IMR-90 (cell line): ENCODE results near the gene UBE2QL1. TPM values are rescaled to one million over a fixed set of nuclear protein-coding genes. Genes with fewer than 3 reads are reported as not detected.

Experiments used
- ATAC-seq: fragments of 200-7000 bp; cut with Tn5 transposase; 2 replicates; pipeline ENCODE4 v1.9.1; 2020; ENCODE audit warnings: low read depth, mild to moderate bottlenecking, moderate library complexity
- BruUV-seq: library from RNA; stranded (reverse); fragments of 400-500 nt; replicated peaks from 2 replicates; lab custom pipeline; 2021; lab: Mats Ljungman, UMichigan
- CTCF ChIA-PET: fragments of 300-600 bp; formaldehyde crosslinking; extraction: SDS; loops from one replicate; lab custom pipeline; 2021; ENCODE audit warnings: antibody characterized with exemption; lab: Yijun Ruan, JAX
- POLR2A ChIA-PET: fragments of 300-600 bp; sonication (Branson Sonifier 250); formaldehyde crosslinking; loops from one replicate; lab custom pipeline; 2022; ENCODE audit warnings: antibody characterized with exemption; ENCODE audit not compliant: unreplicated experiment; lab: Charles Lee
- DNase-seq: peaks from one replicate; pipeline ENCODE4 v3.0.0; 2013
- H2AFZ ChIP-seq: replicated peaks from 2 replicates; pipeline ENCODE3; 2013; ENCODE audit warnings: low read length, mild to moderate bottlenecking; ENCODE audit not compliant: poor library complexity
- H2AK5ac ChIP-seq: 2 replicates; pipeline ENCODE4 v1.6.1; 2013; ENCODE audit warnings: low read depth, low read length, inconsistent platforms
- H2AK9ac ChIP-seq: replicated peaks from 2 replicates; pipeline ENCODE3; 2013; ENCODE audit warnings: mild to moderate bottlenecking, low read depth, low read length, moderate library complexity; ENCODE audit not compliant: poor library complexity
- H2BK120ac ChIP-seq: 2 replicates; pipeline ENCODE4 v1.6.1; 2013; ENCODE audit warnings: low read depth, low read length, inconsistent platforms
- H2BK15ac ChIP-seq: 3 replicates; pipeline ENCODE4 v1.6.1; 2013; ENCODE audit warnings: low read depth, low read length, inconsistent platforms
- H2BK20ac ChIP-seq: 2 replicates; pipeline ENCODE4 v1.6.1; 2013; ENCODE audit warnings: low read depth, mild to moderate bottlenecking, inconsistent platforms, low read length, moderate library complexity
- H2BK5ac ChIP-seq: 2 replicates; pipeline ENCODE4 v1.6.1; 2013; ENCODE audit warnings: mild to moderate bottlenecking, low read depth, low read length, inconsistent platforms; ENCODE audit not compliant: poor library complexity, severe bottlenecking
- H3K14ac ChIP-seq: replicated peaks from 2 replicates; pipeline ENCODE4 v1.6.1; 2013; ENCODE audit warnings: low read depth, low read length, inconsistent platforms
- H3K18ac ChIP-seq: 2 replicates; pipeline ENCODE4 v1.6.1; 2013; ENCODE audit warnings: low read depth, low read length, control low read depth
- H3K23ac ChIP-seq: 2 replicates; pipeline ENCODE4 v1.6.1; 2013; ENCODE audit warnings: low read depth, low read length, inconsistent platforms
- H3K27ac ChIP-seq: 2 replicates; pipeline ENCODE4 v1.5.1; 2013; ENCODE audit warnings: mild to moderate bottlenecking, control low read depth, low read length; ENCODE audit not compliant: insufficient read depth
- H3K27me3 ChIP-seq: 2 replicates; pipeline ENCODE4 v1.6.1; 2013; ENCODE audit warnings: low read length; ENCODE audit not compliant: control insufficient read depth, insufficient read depth
- H3K36me3 ChIP-seq: 2 replicates; pipeline ENCODE4 v1.6.1; 2013; ENCODE audit warnings: low read length, mixed read lengths; ENCODE audit not compliant: control insufficient read depth, insufficient read depth
- H3K4ac ChIP-seq: 2 replicates; pipeline ENCODE4 v1.6.1; 2013; ENCODE audit warnings: low read depth, low read length, inconsistent platforms
- H3K4me1 ChIP-seq: 2 replicates; pipeline ENCODE4 v1.6.1; 2013; ENCODE audit warnings: low read length, mixed read lengths; ENCODE audit not compliant: control insufficient read depth, insufficient read depth
- H3K4me2 ChIP-seq: 2 replicates; pipeline ENCODE4 v1.6.1; 2013; ENCODE audit warnings: low read depth, mild to moderate bottlenecking, control low read depth, low read length, moderate library complexity
- H3K4me3 ChIP-seq: 2 replicates; pipeline ENCODE4 v1.5.1; 2013; ENCODE audit warnings: low read depth, mild to moderate bottlenecking, control low read depth, low read length, moderate library complexity; ENCODE audit not compliant: insufficient read depth
- H3K56ac ChIP-seq: 2 replicates; pipeline ENCODE4 v1.6.1; 2013; ENCODE audit warnings: low read length, inconsistent platforms; ENCODE audit not compliant: insufficient read depth; ENCODE audit errors: extremely low read depth
- H3K79me1 ChIP-seq, 2 experiments: 2 replicates each; pipeline ENCODE4 v1.6.1; 2013; ENCODE audit warnings: low read length in 2 of 2, inconsistent platforms in 1 of 2, low read depth in 1 of 2
- H3K9ac ChIP-seq: 2 replicates; pipeline ENCODE4 v1.6.1; 2013; ENCODE audit warnings: low read depth, low read length, control low read depth
- H3K9me1 ChIP-seq: 2 replicates; pipeline ENCODE4 v1.6.1; 2013; ENCODE audit warnings: low read length, inconsistent platforms; ENCODE audit not compliant: insufficient read depth
- H3K9me3 ChIP-seq: 2 replicates; pipeline ENCODE4 v1.6.1; 2013; ENCODE audit warnings: low read length; ENCODE audit not compliant: control insufficient read depth, insufficient read depth
- H4K20me1 ChIP-seq: 2 replicates; pipeline ENCODE4 v1.6.1; 2013; ENCODE audit warnings: low read length, inconsistent platforms; ENCODE audit not compliant: insufficient read depth
- H4K5ac ChIP-seq: 2 replicates; pipeline ENCODE4 v1.6.1; 2013; ENCODE audit warnings: mild to moderate bottlenecking, low read depth, low read length, control low read depth
- H4K8ac ChIP-seq, 2 experiments: 2 replicates each; pipeline ENCODE4 v1.6.1; 2013; ENCODE audit warnings: low read depth in 2 of 2, low read length in 2 of 2, control low read depth in 1 of 2, inconsistent platforms in 1 of 2
- H4K91ac ChIP-seq: 2 replicates; pipeline ENCODE4 v1.6.1; 2013; ENCODE audit warnings: low read depth, low read length, inconsistent platforms; ENCODE audit not compliant: insufficient read depth
- ELK1 ChIP-seq: fragments of 150-350 bp; IDR thresholded peaks from 2 replicates; pipeline ENCODE4 v1.6.1; 2016; ENCODE audit warnings: low read depth, mild to moderate bottlenecking, low read length, moderate library complexity, borderline replicate concordance
- RAD21 ChIP-seq: IDR thresholded peaks from 2 replicates; pipeline ENCODE4 v1.6.1; 2012; ENCODE audit warnings: low read length, improper control_type of control experiment
- WGBS, 2 experiments: methylation state at CpG; one replicate each; pipeline versions ENCODE4 v1.1.5 to v1.1.7; 2013; ENCODE audit warnings: missing lambda C conversion rate in 2 of 2; ENCODE audit not compliant: insufficient read length in 1 of 2; ENCODE audit errors: extremely low coverage in 2 of 2; 5-methylcytosine and 5-hydroxymethylcytosine counted together
- dilution Hi-C: fragments of 300-500 bp; cut with HindIII; formaldehyde crosslinking; loops from one replicate; pipeline ENCODE4 v1.14.3; 2018; ENCODE audit warnings: low sequenced_read_pairs; ENCODE audit not compliant: unreplicated experiment
- in situ Hi-C: fragments of 300-500 bp; cut with MboI; formaldehyde crosslinking; loops from 3 replicates; pipeline ENCODE4 v1.14.3; 2019; ENCODE audit warnings: low sequenced_read_pairs, inconsistent platforms, mixed read lengths
- intact Hi-C: fragments of 100-400 bp; cut with micrococcal nuclease; formaldehyde crosslinking; loops from 2 replicates; pipeline ENCODE4 v1.10.0; 2022
- polyA plus RNA-seq, 3 experiments: library from polyadenylated mRNA; depleted of rRNA; stranded (reverse); fragments of >200 nt; gene quantifications; 2 replicates each; pipeline ENCODE4 v1.2.3, GENCODE V29; 2012; ENCODE audit warnings: low replicate concordance in 1 of 3
- total RNA-seq: library from RNA; depleted of rRNA; stranded (reverse); fragments of >200 nt; gene quantifications from 2 replicates; pipeline ENCODE4 v1.2.3, GENCODE V29; 2012

UBE2QL1 gene
- total and polyA plus RNA-seq, 2 of the 4 experiments (the other 2 are of a cell fraction), result not detected

DNA sequence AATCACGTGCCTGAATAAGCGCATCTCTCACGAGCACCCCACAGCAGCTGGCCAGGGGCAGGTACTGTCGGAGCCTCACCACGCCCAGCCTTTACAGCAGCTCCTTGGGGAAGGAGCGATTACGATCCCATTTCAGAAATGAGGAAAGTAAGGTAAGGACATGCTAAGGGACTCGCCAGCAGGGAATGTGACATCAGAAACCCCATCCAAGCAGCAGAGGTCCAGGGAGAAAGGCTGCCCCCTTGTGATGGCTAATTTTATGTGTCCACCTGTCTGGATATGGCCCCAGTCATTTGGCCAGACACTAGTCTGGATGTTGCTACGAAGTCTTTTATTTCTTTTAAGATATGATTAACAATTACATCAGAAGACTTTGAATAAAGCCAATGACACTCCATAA is 77.3 kb downstream of the UBE2QL1 start:
- no peak overlapping the region for H4K5ac ChIP-seq
- H4K91ac ChIP-seq, result no peak overlapping the region
- H3K79me1 ChIP-seq, result no peaks in the 10 kb centered on the region
- ChIA-PET CTCF (no interaction called here), POLR2A (no interaction called here)
- no peaks in the 10 kb centered on the region for H3K36me3 ChIP-seq
- intact Hi-C loops (no loop called here), dilution Hi-C loops (no loop called here), in situ Hi-C loops (no loop called here)
- H3K9me1 ChIP-seq, result no peaks in the 10 kb centered on the region
- H4K20me1 ChIP-seq, result no peaks in the 10 kb centered on the region
- no peak overlapping the region for H3K4me2 ChIP-seq
- H3K27me3 ChIP-seq, result peaks cover 3% of the 10 kb centered on the region; the same call in 1 of the 2 replicates
- H2AK5ac ChIP-seq, result no peak overlapping the region
- no peak overlapping the region for H3K27ac ChIP-seq
- peak overlapping the region; percentile 23 for H2AFZ ChIP-seq
- H3K9me3 ChIP-seq, result no peaks in the 10 kb centered on the region
- peak; percentile 16; the same call in 1 of the 2 replicates for TF ChIP-seq RAD21
- no peak for TF ChIP-seq ELK1
- ATAC-seq (no peak), DNase-seq (peak; percentile 1)
- no peak overlapping the region for H2BK120ac ChIP-seq
- no peak overlapping the region for H3K4ac ChIP-seq
- 59% methylated on average over 3 of the region's 9 CpGs; no CpG with 5 or more reads in 1 of the 2 experiments for WGBS, 2 experiments
- H3K9ac ChIP-seq, result no peak overlapping the region
- no peak overlapping the region for H3K14ac ChIP-seq
- no peak overlapping the region for H2BK20ac ChIP-seq
- no peak overlapping the region for H2BK15ac ChIP-seq
- no peak overlapping the region for H2AK9ac ChIP-seq
- H4K8ac ChIP-seq, result no peak overlapping the region
- H3K56ac ChIP-seq, result no peak overlapping the region
- H3K4me3 ChIP-seq, result no peak overlapping the region
- H3K23ac ChIP-seq, result no peak overlapping the region
- BruUV-seq, result no TSS peak
- no peak overlapping the region for H2BK5ac ChIP-seq
- no peaks in the 10 kb centered on the region for H3K4me1 ChIP-seq
- no peak overlapping the region for H3K18ac ChIP-seq
